ENCODE data around the gene LNP1. TPM values are rescaled to one million over a fixed set of nuclear protein-coding genes. Genes with fewer than 3 reads are reported as not detected.
"Not testable (repeated sequence)": the region's sequence is repeated elsewhere in the genome, so short reads cannot be mapped to it uniquely, and the experiment has no call there.

LNP1 gene
- polyA plus RNA-seq, 5 donors: 7.6 to 13.0 (median 9.4) TPM

DNA sequence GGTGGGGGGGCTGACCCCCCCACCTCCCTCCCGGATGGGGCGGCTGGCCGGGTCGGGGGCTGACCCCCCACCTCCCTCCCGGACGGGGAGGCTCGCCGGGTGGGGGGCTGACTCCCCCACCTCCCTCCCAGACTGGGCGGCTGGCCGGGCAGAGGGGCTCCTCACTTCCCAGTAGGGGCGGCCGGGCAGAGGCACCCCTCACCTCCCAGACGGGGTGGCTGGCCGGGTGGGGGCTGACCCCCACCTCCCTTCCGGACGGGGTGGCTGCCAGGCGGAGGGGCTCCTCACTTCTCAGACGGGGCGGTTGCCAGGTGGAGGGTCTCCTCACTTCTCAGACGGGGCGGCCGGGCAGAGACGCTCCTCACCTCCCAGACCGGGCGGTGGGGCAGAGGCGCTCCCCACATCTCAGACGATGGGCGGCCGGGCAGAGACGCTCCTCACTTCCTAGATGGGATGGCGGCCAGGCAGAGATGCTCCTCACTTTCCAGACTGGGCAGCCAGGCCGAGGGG, 76.6 kb downstream of the LNP1 start:
- DNase-seq: not testable (repeated sequence)

DNA sequence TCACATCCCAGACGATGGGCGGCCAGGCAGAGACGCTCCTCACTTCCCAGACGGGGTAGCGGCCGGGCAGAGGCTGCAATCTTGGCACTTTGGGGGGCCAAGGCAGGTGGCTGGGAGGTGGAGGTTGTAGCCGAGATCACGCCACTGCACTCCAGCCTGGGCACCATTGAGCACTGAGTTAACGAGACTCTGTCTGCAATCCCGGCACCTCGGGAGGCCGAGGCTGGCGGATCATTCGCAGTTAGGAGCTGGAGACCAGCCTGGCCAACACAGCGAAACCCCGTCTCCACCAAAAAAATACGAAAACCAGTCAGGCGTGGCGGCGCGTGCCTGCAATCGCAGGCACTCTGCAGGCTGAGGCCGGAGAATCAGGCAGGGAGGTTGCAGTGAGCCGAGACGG, 77.2 kb downstream of the LNP1 start:
- not testable (repeated sequence) for DNase-seq

- DNase-seq: no peak
Measured at GRCh38 chr3:100480081-100480480, 78.7 kb downstream of the LNP1 start.

GRCh38 chr3:100482176-100482575, 80.8 kb downstream of the LNP1 start:
- DNase-seq: no peak

- DNase-seq: no peak
Measured at GRCh38 chr3:100483529-100483928, 82.2 kb downstream of the LNP1 start.

- no peak for DNase-seq
Measured at GRCh38 chr3:100486808-100487207, 85.5 kb downstream of the LNP1 start.

DNA sequence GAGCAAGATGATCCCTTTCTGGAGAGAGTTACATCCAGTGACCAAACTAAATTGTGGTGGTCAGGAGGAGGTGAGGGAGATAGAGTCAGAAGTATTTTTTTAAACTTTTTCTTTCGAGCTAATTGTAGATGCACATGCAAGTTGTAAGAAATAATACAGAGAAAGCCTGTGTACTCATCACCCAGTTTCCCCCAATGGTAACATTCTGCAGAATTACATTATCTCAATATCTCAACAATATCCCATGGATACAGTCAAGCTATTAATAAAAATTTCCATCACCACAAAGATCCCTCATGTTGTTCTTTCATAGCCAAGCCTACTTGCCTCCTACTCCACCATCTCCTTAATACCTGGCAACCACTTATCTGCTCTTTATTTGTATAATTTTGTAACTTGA, 87.8 kb downstream of the LNP1 start:
- no peak for DNase-seq

DNA sequence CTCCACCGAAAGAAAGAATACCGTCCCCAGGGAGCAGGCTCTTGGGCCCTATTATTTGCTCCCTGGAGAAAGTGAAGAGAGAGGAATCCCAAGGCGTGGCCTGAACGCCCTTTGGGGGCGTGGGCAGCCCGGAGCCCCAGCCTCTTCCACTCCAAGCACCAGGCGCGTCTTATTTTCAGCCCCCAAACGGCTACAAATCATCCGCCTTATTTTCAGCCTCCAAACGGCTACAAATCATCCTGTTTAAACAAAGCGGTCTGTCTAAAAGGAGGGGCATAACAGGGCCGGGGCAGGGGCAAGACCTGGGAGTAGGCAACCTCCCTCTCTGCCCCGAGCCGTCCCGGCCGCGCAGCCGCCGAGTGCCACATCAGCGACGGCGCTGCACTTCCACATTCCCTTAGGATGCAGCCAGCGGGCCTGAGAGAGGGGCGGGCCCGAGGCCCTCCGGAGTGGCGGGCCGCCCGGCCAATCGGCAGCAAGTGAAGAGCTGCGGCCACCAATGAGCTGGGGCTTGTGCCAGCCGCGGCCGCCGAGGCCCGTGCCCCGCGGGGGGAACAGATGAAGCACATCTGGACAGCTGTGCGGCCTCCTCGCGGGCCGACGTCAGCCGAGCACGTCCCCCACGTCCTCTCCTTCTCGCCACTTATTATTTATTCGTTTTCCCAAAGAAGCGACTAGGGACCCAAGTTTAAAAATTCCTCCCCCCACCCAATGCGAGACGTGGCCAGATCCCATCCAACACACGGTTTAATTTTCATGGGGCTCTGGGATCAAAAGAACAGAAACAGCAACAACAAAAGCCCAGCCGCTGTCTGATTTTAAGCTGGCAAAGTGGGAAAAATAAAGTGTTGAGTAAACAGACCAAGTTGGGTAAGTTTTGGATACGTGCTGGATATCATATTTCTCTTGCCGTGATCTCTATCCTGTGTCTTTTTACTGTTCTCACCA, 91.0 kb downstream of the LNP1 start, which contains the start of gene TMEM45A:
TMEM45A (plus strand) TSS at position 561 of the 948 bp plus-strand sequence. CDS start 62,593 bp downstream, outside the sequence.
- DNase-seq: peak; percentile 95 to 96

- no peak for DNase-seq
Measured at GRCh38 chr3:100496711-100497261, 95.4 kb downstream of the LNP1 start.

GRCh38 chr3:100499651-100500050, 98.3 kb downstream of the LNP1 start:
- DNase-seq: no peak

DNA sequence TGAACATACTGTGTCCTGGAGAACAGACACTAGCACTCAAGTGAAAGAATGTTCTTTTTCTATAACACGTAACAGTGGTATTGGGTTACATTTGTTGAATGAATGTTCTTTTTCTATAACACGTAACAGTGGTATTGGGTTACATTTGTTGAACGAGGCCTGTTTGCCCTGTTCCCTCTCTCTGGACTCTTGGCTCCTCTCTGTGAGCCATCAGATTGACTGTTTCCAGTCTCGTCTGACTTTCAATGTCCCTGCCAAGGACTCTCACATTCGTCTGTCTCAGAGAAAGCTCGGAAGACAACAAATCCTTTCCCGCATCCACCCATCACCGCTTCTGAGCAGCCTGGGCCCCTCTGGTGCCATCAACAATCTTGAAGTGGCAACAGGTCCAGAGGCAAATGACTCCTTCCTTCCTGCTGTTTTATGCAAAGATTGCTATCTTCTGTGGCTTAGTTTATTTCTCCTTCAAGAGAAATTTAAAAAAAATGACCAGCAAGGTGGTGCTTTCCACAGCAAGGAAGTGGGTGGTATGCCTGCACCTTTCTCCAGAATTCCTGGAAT, 99.1 kb downstream of the LNP1 start:
- no peak for DNase-seq

- DNase-seq: no peak
Measured at GRCh38 chr3:100503448-100503847, 102.1 kb downstream of the LNP1 start.

Other genes with a start within 250 kb of the LNP1 start
- gene TBC1D23, start 140.5 kb upstream of the LNP1 start, polyA plus RNA-seq (ENCODE audit: insufficient read depth in 1 of 5, insufficient read length in 5 of 5, low replicate concordance in 1 of 5): 10 to 100 TPM; 30.7 to 45.0 (median 38.4) TPM
- 10 to 100 TPM; 43.0 to 60.8 (median 47.0) TPM for gene NIT2, start 66.8 kb upstream of the LNP1 start, polyA plus RNA-seq (ENCODE audit: insufficient read depth in 1 of 5, insufficient read length in 5 of 5, low replicate concordance in 1 of 5)
- 10 to 100 TPM; 47.5 to 68.0 (median 61.9) TPM for gene TOMM70, start 450 bp upstream of the LNP1 start, polyA plus RNA-seq (ENCODE audit: insufficient read depth in 1 of 5, insufficient read length in 5 of 5, low replicate concordance in 1 of 5)
- gene TMEM45A, start 91.1 kb downstream of the LNP1 start, polyA plus RNA-seq (ENCODE audit: insufficient read depth in 1 of 5, insufficient read length in 5 of 5, low replicate concordance in 1 of 5): 10 to 100 TPM; 39.0 to 54.8 (median 46.3) TPM
- not detected for gene ADGRG7, start 208.1 kb downstream of the LNP1 start, polyA plus RNA-seq (ENCODE audit: insufficient read depth in 1 of 5, insufficient read length in 5 of 5, low replicate concordance in 1 of 5)